ENCODE measurements around the gene PPIG.
"Not testable (repeated sequence)": the region's sequence is repeated elsewhere in the genome, so short reads cannot be mapped to it uniquely, and the experiment has no call there.

The PPIG gene

DNA sequence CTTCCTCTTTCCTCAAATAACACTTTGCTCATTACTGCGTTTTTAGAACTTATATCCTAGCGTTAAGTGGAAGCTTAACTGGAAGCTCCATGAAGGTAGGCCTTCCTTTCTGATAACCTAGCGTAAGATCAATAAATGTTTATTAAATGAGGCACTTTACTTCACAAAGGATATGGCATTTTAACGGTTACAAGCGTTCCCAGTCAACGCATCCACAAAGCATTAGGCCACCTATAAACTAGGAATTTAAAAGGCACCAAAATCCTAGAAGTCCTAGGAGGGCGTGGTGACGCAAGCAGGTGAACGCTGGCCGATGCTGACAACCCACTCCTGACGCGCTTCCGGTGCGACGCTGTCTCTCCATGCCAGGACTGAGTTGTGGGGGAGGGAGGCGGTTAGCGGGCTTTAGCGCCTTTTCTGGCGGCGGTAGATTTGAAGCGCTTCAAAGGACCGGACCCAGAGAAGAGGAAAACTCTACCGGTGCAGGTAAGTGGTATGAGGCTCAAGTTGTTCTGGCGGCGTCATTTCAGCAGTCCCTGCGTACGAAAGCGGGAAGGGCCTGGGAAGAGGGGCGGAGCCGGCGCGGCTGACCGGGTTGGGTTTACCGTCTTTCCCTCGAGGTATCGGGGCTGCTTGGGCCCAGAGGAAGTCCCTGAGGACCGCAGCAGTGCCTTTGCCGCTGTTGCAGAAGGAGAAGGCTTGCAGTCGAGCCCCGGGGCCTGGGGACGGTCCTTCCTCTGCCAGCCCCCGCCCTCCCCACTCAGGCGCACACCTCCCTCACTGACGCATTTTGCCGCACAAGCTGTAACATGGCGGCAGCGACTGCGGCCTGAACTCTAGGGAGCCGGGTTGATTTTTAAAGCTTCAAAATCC, at the start of gene PPIG:
Gene PPIG, plus strand, starts transcription at position 347 of the 873 bp plus-strand sequence. CDS start 19,691 bp downstream, outside the sequence.
- peak; percentile 77 for DNase-seq

DNA sequence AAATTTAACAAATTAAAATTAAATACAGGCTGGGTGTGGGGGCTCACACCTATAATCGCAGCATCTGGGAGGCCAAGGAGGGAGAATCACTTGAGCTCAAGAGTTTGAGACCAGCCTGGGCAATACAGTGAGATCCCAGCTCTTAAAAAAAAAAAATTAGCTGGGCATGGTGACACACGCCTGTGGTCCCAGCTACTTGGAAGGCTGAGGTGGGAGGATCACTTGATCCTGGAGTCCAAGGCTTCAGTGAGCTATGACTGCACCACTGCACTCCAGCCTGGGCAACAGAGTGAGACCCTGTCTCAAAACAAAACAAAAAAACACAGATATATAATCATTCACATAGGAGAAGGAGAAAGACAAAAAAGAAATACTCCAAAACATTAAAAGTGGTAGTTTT, 44.7 kb upstream of the PPIG start:
- not testable (repeated sequence) for DNase-seq

DNA sequence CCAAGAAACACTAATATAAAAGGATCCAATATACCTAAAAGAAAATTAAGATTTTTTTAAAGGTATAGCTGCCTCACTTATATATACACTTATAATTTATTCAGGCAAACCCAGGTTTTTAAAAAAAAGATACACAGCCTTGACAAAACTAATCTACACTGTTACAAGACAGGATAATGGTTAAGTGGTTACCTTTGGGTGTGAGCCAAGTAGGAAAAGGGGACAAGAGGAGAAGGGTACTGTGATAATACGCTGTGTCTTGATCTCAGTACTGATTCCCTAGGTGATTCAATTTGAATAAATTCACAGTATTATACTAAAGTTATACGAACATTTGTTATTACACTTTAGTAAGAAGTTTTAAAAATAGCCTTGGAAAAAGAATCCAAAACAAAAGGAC, 44.0 kb upstream of the PPIG start:
- DNase-seq, result no peak

DNA sequence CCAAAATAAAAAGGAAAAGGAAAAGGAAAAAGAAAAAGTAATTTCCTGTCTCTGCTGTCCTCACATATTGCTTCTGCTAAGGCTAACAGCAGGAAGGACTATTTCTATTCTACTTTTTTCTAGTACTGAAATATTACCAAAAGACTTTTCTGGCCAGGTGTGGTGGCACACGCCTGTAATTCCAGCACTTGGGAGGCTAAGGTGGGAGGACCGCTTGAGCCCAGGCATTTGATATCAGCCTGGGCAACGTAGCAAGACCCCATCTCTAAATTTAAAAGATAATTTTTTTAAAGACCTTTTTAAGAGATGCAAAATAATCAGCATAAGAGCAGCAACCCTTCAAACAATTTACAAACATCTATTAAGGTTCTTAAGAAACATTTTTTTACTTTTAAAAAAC, 41.7 kb upstream of the PPIG start:
- DNase-seq, result no peak

DNA sequence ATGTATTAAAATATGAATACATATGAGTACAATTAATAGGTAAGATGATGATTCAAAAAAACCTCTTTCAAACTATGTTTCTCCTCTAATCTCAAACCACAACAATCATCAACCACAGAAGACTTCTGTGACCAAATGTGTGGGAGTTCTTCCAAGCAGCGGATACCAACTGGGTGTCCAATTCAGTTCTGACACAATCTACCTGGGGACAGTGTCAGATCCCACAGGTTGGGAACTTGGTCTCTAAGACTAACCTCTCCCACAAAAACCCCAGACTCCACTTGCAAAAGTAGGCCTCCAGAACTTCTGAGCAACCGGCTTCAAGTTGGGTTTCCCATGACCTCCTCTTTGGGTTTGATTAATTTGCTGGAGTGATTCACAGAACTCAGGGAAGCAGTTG, 37.4 kb upstream of the PPIG start:
- no peak for DNase-seq

DNA sequence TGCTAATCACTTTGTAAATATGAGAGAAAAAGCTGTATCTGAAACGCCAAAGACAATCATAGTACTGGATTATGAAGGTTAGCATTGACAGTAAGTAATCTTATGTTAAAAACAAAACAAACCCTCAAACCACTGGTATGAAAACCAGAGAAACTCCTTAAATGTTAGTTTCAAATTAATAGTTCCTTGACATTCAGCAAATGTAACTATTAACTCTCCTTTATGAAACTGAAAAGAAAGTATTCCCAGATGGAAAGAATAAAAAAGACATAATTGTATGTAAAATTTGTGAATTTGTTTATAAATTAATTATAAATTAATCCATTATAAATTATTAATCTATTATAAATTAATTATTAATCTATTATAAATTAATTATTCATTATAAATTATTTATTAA, 22.8 kb upstream of the PPIG start:
- DNase-seq, result no peak

DNA sequence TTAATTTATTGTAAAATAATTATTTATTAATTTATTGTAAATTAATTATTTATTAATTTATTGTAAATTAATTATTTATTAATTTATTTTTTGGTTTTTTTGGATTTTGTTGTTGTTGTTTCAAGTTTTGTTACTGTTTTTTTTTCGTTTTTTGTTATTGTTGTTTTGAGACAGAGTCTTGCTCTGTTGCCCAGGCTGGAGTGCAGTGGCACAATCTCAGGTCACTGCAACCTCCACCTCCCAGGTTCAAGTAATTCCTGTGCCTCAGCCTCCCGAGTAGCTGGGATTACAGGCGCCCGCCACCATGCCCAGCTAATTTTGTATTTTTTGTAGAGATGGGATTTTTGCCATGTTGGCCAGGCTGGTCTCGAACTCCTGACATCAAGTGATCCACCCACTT, 22.1 kb upstream of the PPIG start:
- not testable (repeated sequence) for DNase-seq

DNA sequence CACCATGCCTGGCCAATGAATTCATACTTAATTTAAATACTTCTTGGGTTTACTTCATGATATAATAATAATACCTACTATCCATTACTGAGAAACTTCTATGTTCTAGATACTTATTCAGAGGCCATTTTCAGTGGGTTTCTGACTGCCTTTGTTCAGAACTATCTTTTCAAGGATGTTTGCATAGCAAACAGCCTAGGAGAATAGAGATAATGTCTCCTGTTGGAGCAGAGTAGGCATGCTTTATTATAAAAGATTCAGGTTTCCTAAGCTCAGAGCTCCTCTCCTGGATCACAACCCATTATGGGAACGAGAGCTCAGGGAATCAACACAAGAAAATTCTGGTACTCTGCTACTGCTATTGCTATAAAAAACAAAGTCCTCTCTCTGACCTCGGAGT, 21.6 kb upstream of the PPIG start:
- DNase-seq, result no peak

DNA sequence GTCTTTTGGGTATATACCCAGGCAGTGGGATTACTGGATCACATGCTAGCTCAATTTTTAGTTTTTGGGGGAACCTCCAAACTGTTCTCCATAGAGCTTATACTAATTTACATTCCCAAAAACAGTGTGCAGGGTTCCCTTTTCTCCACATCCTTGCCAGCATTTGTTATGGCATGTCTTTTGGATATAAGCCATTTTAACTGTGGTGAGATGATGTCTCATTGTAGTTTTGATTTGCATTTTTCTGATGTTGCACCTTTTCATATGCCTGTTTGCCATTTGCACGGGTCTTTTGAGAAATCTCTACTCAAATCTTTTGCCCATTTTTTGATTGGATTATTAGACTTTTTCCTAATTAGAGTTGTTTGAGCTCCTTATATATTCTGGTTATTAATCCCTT, 18.5 kb upstream of the PPIG start:
- no peak for DNase-seq

DNA sequence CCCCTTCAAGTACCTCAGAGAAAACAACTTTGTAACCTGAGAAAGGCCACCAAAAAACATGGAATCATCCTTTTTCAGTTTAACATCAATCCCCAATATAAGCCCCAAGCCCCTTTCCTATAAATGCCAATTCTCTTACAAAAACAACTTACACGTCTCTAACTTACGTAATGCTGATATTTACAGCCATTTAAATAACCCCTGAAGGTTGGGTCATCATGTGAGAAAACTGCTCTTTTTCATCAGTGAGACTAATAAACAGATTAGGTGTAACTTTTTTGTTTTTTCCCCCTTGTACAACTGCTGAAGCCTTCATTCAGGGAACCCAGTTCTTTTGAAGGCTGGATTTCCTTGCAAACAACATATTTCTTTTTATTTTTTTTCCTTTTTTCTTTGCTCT, 14.2 kb upstream of the PPIG start:
- DNase-seq, result no peak

DNA sequence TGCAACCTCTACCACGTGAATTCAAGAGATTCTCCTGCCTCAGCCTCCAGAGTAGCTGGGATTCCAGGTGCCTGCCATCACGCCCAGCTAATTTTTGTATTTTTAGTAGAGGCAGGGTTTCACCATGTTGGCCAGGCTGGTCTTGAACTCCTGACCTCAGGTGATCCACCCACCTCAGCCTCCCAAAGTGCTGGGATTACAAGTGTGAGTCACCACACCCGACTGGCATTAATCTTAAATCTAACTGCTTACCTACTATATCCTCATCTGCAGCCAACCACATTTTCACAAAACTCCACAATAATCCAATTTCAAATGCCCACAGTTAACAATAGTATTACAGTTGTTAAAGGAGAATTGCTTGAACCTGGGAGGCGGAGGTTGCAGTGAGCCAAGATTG, 13.4 kb upstream of the PPIG start:
- DNase-seq, result not testable (repeated sequence)

DNA sequence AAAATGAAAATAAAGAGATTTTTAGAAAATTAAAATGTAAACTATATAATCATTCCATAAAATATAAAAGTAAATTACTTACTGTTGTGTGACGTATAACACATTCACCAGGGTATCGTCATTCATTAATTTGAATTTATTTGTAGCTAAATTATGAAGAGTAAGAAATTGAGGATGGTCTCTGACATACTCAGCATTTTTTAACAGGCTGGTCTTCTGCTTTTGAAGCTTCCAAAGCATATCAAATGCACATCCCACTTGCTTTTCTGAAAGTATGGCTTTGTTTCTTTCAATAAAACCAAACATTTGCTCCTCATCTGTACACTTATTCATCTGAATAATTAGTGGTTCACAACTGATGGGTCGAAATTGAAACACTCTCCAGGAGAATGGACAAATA, 12.6 kb upstream of the PPIG start:
- DNase-seq, result no peak

DNA sequence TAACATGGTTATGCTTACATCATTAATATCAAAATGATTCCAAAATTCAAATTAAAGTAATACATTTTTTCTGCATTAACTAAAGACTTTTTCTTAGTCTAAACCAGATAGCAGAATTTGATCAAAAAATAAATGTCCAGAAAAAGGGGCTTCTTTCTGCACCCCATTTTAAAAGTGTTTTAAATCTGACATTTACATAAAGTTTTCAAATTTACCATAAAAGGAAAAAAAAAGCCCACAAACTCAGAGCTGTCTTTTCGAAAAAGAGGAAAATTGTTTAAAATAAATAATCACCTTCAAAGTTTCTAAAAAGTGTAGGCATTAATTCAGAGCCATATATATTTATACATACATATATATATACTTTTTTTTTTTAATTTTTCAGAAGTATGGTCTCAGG, 12.0 kb upstream of the PPIG start:
- DNase-seq, result no peak

DNA sequence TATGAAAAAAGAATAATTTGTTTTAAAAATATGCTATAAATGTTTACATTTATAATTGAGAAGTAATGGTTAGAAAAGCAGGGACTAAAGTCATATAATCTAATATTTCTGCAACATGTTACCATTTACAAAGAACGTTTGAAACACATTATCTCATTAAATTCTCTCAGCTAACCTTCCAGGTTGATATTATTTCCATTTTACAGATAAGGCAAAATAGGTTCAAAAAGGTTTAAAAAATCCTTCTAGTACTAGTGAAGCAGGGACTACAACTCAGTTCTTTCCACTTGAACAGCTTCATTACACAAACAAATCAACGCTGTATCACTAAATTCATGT, 11.4 kb upstream of the PPIG start:
- DNase-seq, result no peak

DNA sequence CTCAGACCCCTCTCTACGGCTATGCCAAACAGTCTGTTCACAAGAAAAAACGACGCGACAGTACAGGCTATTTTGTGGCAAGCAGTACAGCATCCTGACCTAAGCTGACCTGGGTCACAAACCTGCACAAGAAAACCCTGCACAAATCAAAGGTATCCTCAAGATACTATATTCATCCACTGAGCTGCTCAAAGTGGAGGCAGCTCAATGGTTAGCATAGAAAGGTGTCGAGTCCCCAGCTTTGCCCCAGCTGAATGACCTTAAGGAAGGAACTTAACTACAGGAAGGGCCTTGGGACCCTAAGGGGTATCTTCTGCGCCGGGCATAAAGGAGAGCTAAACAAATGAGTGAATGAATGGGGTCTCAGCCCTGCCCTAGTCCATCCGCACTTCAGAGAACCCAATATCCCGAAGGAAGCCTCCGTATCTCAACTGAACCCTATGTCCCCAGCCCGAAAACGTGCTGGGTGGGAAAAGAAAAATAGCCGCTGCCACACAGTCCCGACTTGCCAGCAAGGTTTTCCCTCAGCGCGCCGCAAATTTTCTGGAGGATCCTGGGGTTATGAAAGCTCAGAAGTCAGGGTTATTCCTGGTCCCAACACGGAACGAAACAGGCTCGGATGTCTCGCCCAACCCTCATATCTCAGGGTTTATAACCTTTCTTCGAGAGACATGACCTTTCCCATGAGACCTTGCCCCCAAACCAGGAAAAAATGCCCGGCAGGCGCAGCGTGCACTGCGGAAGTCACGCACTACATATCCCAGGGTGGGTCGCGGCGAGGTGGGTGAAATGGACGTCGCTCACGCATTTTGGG, 10.8 kb upstream of the PPIG start, which contains the start of gene FASTKD1:
Gene FASTKD1, minus strand, starts transcription at position 706 of the 814 bp plus-strand sequence. CDS start 1,836 bp downstream, outside the sequence.
- DNase-seq, result peak; percentile 43

DNA sequence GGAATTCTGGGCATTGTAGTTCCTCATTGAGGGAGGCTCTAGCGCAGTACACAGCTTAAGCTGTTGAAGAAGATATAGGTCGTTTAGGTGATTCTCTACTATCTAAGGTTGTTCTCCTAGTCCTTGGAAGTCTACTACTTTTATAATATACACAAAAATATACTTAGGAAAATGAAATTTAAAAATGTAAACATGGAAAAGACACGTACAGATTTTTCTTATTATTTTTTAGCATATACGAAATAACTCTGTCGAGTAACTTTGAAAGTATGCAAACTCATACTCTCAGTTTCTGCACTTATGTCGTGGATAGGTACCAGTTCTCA, 10.2 kb upstream of the PPIG start:
- no peak for DNase-seq

DNA sequence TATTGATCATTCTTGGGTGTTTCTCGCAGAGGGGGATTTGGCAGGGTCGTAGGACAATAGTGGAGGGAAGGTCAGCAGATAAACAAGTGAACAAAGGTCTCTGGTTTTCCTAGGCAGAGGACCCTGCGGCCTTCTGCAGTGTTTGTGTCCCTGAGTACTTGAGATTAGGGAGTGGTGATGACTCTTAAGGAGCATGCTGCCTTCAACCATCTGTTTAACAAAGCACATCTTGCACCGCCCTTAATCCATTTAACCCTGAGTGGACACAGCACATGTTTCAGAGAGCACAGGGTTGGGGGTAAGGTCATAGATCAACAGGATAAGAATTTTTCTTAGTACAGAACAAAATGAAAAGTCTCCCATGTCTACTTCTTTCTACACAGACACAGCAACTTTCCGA, 9.6 kb upstream of the PPIG start:
- not testable (repeated sequence) for DNase-seq

DNA sequence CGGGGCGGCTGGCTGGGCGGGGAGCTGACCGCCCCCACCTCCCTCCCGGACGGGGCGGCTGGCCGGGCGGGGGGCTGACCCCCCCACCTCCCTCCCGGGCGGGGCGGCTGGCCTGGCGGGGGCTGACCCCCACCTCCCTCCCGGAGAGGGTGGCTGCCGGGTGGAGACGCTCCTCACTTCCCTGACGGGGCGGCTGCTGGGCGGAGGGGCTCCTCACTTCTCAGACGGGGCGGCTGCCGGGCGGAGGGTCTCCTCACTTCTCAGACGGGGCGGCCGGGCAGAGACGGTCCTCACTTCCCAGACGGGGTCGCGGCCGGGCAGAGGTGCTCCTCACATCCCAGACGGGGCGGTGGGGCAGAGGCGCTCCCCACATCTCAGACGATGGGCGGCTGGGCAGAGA, 8.9 kb upstream of the PPIG start:
- DNase-seq, result not testable (repeated sequence)

DNA sequence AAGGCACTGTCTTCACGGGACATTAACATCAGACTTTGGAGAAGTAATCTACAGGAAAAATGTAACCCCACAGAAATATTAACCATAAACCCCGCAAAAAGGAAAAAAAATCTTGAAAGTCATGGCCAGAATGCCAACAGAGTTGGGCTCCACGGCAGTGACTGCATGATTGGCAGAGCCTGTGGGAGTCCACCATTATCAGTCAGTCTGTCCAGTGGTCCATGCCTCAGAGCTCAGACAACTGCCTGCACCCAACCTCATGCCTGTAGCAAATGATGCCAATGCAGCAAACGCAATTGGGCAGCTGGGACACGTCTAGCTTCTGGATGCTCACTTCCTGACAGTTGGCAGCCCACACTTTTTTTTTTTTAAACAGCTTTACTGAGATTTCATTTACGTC, 5.1 kb upstream of the PPIG start:
- DNase-seq, result no peak

DNA sequence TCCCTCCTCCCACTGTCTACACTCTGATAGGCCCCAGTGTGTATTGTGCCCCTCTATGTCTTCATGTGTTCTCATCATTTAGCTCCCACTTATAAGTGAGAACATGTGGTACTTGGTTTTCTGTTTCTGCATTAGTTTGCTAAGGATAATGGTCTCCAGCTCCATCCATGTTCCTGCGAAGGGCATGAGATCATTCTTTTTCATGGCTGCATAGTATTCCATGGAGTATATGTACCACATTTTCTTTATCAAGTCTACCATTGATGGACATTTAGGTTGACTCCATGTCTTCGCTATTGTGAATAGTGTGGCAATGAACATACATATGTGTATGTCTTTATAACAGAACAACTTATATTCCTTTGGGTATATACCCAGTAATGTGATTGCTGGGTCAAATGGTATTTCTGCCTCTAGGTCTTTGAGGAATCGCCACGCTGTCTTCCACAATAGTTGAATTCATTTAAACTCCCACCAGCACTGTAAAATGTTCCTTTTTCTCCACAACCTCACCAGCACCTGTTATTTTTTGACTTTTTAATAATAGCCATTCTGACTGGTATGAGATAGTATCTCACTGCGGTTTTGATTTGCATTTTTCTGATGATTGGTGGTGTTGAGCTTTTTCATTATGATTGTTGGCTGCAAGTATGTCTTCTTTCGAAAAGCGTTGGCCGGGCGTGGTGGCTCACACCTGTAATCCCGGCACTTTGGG, 1.4 kb upstream of the PPIG start:
- DNase-seq, result not testable (repeated sequence)

DNA sequence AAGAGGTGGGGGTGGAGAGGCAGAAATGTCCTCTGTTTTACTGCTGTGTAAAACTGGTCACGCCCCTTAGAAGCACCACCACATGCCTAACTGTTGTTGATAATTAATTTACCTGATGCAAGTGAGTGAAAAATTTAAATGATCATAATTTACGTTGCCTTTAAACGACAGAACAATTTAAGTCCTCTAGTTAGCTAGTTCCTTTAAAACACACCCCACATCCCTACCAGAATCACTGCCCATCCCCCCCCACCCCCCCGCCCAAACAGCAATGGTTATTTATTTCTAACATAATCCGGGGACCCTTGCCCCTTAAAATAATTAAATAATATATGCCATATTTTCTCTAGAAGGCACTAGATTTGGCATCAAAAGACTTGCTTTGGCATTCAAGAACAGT, 633 bp upstream of the PPIG start:
- DNase-seq, result no peak

DNA sequence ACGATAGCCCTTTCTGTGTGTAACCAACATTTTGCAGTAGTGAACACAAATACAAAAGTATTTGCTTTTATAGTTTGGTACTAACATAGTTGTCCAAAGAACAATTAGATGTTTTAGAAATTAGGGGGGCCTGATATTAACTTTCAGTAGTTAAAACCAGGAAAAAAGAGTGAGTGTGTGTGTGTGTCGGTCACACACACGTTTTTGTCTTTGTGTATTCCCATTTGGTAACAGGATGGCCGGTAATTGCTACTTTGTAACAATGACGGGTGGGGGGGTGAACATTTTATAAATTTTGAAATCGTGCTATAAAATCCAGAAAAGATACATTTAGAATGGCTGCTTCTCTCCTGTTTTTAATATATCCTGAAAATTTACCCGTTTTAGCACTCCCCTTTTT, 1.5 kb downstream of the PPIG start:
- no peak for DNase-seq

DNA sequence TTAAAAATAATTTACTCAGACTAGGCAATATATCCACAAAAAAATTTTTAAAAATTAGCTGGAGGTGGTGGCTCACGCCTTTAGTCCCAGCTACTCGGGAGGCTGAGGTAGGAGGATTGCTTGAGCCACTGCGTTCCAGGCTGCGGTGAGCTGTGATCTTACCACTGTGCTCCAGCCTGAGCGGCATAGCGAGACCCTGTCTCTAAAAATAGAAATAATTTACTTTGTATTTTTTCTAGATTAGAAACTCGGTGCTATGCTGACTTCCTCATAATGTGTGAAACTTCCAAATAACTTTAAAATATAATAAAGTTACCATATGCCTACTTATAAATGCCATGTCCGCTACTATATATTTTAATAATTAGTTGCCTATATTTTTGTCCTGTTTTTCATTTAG, 6.7 kb downstream of the PPIG start:
- DNase-seq, result no peak

DNA sequence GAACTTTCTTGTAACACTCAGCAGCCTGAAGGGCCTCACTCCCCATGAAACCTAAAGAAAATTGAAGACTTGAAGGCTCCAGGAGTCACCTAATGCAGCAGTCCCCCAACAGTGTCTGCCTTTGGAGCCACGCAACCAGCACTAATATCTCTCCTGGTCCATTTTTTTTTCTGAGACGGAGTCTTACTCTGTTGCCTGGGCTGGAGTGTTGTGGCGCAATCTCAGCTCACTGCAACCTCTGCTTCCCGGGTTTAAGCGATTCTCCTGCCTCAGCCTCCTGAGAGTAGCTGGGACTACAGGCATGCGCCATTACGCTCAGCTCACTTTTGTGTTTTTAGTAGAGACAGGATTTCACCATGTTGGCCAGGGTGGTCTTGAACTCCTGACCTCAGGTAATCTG, 12.4 kb downstream of the PPIG start:
- DNase-seq, result not testable (repeated sequence)
